CMK (cell line): Measurements from ENCODE around the gene FRMD1.
A peak's percentile ranks its signal among the peaks of the same experiment; 100 is the strongest.

Experiments used
- DNase-seq: peaks from one replicate; pipeline ENCODE4 v3.0.0-alpha.2; 2010; ENCODE audit warnings: low read depth

Gene FRMD1

GRCh38 chr6:168110437-168110836 lies 31.4 kb upstream of the FRMD1 start:
- DNase-seq: no peak

GRCh38 chr6:168109171-168109570 lies 30.2 kb upstream of the FRMD1 start:
- no peak for DNase-seq

GRCh38 chr6:168107191-168107983 lies 28.4 kb upstream of the FRMD1 start:
- no peak for DNase-seq

- no peak for DNase-seq
These were observed 27.6 kb upstream of the FRMD1 start for GRCh38 chr6:168106633-168107005.

- peak; percentile 9 for DNase-seq
These were observed 27.0 kb upstream of the FRMD1 start for GRCh38 chr6:168105813-168106632.

- no peak for DNase-seq
These were observed 25.6 kb upstream of the FRMD1 start for GRCh38 chr6:168104636-168105035.

GRCh38 chr6:168103050-168103830 lies 24.2 kb upstream of the FRMD1 start:
- DNase-seq: no peak

GRCh38 chr6:168102315-168102985 lies 23.4 kb upstream of the FRMD1 start:
- DNase-seq: no peak

- DNase-seq: no peak
These were observed 22.7 kb upstream of the FRMD1 start for GRCh38 chr6:168101590-168102314.

GRCh38 chr6:168100803-168101589 lies 22.0 kb upstream of the FRMD1 start:
- DNase-seq: no peak

GRCh38 chr6:168100011-168100802 lies 21.2 kb upstream of the FRMD1 start:
- DNase-seq: no peak

GRCh38 chr6:168099201-168100010 lies 20.4 kb upstream of the FRMD1 start:
- DNase-seq: no peak

- DNase-seq: no peak
These were observed 19.4 kb upstream of the FRMD1 start for GRCh38 chr6:168098431-168098861.

GRCh38 chr6:168097621-168098430 lies 18.8 kb upstream of the FRMD1 start:
- DNase-seq: no peak

GRCh38 chr6:168097221-168097620 lies 18.2 kb upstream of the FRMD1 start:
- DNase-seq: no peak

- DNase-seq: no peak
These were observed 17.3 kb upstream of the FRMD1 start for GRCh38 chr6:168096271-168096764.

- no peak for DNase-seq
These were observed 16.8 kb upstream of the FRMD1 start for GRCh38 chr6:168095716-168096250.
